ENCODE data around the gene DGKG.

Gene DGKG

DNA sequence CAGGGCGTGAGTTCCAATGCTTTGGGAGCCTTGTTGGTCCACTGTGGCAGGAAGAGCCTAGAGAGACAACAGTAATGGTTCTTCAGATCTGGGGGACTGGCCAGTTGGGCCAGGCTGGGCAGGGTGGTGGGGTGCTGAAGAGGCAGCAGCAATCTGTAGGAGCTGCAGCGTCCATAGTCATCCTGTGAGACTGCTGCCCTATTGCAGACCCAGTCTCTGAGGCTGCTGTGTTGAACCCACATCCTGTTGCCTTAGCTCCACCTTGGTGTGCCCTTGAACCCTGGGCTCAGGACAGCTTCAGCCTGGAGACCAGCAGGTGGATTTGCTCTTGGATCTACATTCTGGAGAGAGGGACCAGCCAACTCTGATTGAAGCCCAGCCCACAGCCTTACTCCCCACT is 229.5 kb downstream of the DGKG start:
- no peak for DNase-seq

- DNase-seq, result no peak
Observed at GRCh38 chr3:186129206-186129605, 232.8 kb downstream of the DGKG start.

DNA sequence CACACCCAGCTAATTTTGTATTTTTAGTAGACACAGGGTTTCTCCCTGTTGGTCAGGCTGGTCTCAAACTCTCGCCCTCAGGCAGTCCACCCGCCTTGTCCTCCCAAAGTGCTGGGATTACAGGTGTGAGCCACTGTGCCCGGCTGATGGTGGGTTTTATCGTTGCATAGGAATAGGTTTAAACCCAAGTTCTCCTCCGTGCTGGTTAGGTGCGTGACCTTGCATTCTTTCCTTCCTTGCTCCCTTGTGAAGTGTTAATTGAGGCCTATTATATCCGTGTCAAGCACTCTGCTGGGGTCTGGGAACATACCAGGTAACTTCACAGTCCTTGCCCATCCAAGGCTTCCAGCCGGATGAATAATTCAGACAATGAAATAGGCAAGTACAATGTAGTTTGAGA is 233.9 kb downstream of the DGKG start:
- DNase-seq, result no peak

GRCh38 chr3:186127463-186127862 is 234.6 kb downstream of the DGKG start:
- no peak for DNase-seq

DNA sequence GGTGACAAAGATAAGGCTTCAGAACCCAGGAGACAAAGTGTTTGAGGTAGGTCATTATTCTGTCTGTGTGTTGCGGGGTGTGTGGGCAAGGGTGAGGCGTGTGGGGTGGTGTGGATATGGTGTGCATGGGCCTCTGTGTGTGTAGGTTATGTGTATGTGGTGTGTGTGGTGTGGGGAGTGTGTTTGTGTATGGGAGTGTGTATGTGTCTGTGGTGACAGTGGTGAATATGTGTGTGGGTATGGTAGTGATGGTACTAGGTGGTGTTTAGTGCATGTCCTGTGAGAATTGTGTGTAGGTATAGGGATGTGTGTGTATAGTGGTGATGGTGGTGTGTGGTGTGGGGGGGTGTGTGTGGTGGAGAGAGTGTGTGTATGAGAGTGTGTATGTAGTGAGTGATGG is 236.9 kb downstream of the DGKG start:
- DNase-seq, result no peak

- no peak for DNase-seq
Observed at GRCh38 chr3:186124592-186124991, 237.4 kb downstream of the DGKG start.

- no peak for DNase-seq
Observed at GRCh38 chr3:186123012-186123411, 239.0 kb downstream of the DGKG start.

GRCh38 chr3:186121968-186122367 is 240.1 kb downstream of the DGKG start:
- no peak for DNase-seq

GRCh38 chr3:186121278-186121677 is 240.8 kb downstream of the DGKG start:
- no peak for DNase-seq

DNA sequence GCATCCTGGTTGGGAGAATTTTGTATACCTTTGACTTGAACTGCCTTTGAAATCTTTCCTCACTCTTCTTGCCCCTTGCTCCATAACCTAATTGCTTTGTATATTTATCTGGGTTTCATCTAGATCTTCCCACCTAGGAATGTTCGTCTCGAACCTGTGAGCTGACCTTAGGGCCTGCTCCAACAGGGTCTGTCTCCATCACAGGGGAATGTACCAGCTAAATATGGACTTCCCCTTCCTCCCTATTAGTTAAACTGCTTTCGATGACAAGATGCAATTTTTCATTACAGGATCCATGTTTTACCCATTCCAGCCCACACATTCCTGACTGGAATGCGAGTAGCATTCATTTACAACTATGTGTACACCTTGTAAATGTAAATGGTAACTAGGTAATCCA is 242.5 kb downstream of the DGKG start:
- no peak for DNase-seq

GRCh38 chr3:186118692-186119091 is 243.3 kb downstream of the DGKG start:
- DNase-seq, result no peak

GRCh38 chr3:186117521-186118134 is 244.4 kb downstream of the DGKG start:
- DNase-seq, result no peak

DNA sequence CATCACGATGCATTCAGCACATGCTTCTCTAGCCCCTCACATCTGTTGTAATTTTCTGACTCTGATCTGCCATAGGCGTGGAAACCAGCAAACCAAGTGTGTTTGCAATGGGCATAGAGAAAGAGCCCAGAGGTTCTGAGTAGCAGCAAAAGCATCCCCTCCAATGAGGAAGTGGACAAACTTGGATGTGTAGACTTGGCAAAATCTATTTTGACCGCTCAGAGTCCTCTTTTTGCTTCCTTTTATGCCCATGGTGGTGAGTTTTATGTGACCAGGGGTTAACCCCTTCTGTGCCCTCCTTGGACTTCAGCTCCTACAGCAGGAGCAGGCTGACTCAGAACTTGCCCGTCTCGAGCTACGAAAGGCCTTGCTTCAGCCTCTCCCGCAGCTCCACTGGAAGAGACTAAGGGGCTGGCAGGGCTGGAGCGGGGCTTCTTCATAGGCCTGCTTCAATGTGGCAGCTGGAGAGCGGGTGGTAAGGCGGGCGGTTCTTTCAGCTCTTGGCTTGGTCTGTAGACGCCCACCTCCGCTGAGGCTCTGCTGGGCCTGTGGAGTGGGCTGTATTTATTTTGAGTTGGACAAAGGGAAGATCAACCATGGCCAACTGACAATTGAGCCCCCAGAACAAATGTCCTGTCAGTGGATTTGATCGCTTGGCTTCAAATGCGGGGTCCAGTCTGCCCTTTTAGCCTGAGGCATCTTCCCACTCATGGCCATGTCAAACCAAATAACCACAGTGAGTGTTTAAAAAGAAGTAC is 246.6 kb downstream of the DGKG start:
- DNase-seq, result no peak

DNA sequence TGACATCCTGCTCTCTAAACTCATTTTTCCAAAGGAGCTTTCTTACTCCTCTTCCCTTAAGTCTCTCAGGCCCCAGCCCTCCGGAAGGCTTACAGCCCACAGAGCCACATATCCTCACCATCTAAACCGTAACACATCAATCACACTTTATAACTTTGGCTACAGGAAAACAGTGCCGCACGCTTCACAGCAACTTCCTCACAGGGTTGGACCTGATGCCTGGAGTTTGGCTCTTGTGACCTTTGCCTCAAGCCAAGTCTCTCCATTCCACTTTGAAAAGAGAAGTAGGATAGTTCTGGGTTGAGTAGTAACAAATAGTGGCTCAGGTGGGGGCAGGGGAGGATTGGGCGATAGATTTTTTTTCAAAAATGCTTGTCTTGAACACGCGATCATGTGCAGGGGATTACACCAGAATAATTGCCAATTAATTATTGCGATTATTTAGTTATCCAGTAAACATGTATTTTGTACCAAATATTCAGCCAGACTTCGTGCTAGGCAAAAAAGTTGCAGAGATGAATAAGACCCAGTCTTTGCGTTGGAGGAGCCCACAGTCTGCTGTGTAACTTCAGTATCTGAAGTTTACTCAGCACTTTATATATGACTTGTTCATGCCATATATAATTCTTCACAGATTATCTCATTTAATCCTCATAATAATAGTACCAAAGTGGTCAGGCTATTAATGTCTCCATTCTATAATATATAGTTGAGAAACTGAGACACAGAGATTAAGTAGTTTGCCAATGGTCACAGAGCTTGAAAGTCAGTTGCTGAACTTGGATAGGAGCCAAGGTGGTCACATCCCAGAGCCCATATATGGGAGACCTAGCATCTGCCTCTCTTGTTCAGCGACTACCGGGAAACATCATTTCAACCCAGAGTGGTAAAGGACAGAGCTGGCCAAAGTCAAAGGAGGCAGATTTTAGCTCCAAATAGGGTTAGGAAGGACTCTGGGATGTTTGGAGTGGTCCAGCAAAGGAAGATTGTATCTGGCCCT is 250.8 kb downstream of the DGKG start:
- DNase-seq, result no peak

GRCh38 chr3:186109897-186110803 is 251.9 kb downstream of the DGKG start:
- no peak for DNase-seq

- peak; percentile 99 for DNase-seq
Observed at GRCh38 chr3:186108941-186109865, 252.8 kb downstream of the DGKG start, which contains the start of gene ETV5. Gene ETV5, minus strand, starts transcription at chr3:186109089. Its CDS starts 3,221 bp downstream, at chr3:186105868.

DNA sequence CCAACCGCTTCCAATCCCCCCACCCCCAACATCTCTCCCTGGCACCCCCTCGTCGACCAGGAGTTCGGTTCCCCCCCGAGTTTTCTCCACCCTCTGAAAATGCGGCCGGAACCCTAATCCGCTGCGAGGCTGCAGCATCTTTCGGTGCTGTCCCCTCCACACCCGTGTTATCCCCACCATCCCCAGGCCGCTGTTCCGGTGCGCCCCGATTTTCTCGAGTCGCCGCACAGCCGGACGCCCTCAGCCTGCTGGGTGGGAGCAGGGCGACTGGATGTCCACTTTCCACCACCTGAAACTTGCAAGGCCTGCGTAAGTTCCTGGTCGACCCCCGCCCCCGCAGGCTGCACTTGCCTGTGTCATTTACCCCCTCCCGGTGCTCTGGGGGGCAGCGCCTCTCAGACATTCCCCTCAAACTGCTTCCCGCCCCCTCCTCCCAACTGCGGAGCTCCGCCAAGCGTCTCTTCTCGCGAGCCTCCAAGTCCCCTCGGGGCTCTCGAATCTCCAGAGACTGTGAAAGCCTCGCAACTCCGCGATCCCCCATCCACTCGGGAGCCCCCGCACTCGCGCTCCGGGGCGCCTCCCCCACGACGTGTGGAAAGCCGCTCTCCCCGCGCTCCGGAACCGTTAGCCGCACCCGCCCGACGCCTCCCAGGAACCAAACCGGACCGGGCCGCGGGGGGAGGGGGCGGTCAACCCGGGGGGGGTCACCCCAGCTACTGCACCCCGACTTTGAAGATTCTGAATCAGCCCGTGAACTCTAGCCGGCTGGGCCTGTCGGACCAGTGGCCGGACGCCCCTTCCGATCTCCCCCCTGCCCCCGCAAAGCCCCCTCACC is 253.7 kb downstream of the DGKG start:
- peak; percentile 41 for DNase-seq

GRCh38 chr3:186107215-186108105 is 254.6 kb downstream of the DGKG start:
- no peak for DNase-seq

DNA sequence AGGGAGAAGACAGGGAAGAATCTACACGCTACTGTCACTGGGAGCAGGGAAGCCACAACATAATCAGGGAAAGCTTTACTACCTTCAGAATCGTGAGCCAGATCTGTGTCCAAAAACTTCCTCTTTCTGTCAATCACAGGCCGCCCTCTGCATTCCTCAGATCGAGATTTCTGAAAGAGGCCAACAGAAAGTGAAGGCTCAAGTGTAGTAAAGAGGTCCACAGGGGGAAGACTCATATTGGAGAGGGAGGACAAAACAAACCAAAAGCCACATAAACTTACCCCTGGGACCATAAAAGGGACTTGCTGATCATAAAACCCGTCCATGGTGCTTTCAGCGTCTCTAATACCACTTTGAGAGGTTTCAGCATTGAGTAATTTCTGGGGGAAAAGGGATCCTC is 256.5 kb downstream of the DGKG start:
- no peak for DNase-seq

Measured in GOT3 (cell line).